Activated CD4-positive, alpha-beta T cell treated with anti-CD3 and anti-CD28 coated beads, Interleukin-2, Interleukin-6, amounts not matched to agents 100 ng/mL and 50 ng/mL, durations not matched to agents 16 hours and 8 hours (primary cell): ENCODE measurements around the gene GNA14.
A peak's percentile ranks its signal among the peaks of the same experiment; 100 is the strongest.

Experiments used
- DNase-seq: peaks from one replicate; pipeline ENCODE4 v3.0.0-alpha.2; 2020

GNA14 gene

DNA sequence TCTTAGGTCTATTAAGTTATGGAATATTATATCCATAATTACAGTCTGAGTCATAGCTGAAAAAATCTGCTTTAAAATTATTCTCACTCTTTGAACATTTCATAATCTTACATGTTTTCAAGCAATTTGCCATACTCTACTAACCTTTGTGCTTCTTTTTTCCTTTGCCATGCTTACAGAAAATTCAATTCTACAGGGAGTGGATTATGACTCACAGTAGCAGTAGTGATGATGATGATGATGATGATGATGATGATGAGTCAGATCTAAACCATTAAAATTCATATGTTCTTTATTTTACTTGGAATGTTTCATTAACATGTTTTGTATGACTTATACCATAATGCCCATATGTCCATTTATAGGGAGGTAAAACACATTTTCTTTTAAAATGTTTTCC is 263.7 kb downstream of the GNA14 start:
- DNase-seq, result peak; percentile 4

DNA sequence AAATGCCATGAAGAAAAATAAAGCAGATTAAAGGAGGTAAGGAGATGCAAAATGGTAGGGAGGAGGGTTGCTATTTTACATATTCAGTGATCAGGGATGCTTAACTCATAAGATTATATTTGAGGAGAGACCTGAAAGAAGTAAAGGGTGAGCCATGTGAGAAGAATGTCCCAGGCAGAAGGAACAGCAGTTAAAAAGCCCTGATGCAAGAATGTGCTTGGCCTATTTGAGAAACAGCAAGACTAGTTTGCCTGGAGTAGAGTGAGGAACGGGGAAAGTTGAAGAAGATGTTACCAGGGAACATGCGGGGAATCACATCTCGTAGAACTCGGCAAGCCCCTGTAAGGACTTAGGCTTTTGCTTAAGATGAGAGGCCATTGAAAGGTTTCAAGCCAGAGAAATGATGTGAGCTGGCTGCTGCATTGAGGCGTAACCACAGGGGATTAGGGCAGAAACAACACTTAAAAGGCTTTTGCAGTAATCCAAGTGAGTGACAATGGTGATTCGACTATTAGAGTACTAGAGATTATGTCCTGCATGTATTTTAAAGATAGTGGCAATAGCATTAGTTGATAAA is 272.1 kb downstream of the GNA14 start:
- DNase-seq, result no peak

DNA sequence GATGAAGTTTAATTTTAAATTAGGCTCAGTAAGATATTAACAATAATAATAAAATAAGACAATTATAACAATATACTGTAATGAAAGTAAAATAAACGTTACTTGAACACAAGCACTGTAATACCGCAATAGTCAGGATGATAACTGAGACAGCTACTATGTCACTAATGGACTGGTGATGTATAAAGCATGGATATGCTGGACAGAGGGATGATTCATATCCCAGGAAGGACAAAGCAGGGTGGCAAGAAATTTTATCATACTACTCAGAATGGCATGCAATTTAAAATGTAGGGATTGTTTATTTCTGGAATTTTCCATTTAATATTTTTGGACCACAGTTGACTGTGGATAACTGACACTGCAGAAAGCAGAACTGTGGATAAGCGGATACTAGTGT is 273.9 kb downstream of the GNA14 start:
- no peak for DNase-seq
